Stimulated activated CD4-positive, alpha-beta T cell treated with anti-CD3 and anti-CD28 coated beads, Interleukin-15, amount 100 ng/mL, for 24 hours (primary cell): ENCODE data around the gene GOLGA6A.
"Not testable (repeated sequence)": the region's sequence is repeated elsewhere in the genome, so short reads cannot be mapped to it uniquely, and the experiment has no call there.

Experiments
- DNase-seq: peaks from one replicate; pipeline ENCODE4 v3.0.0-alpha.2; 2020

GOLGA6A gene

DNA sequence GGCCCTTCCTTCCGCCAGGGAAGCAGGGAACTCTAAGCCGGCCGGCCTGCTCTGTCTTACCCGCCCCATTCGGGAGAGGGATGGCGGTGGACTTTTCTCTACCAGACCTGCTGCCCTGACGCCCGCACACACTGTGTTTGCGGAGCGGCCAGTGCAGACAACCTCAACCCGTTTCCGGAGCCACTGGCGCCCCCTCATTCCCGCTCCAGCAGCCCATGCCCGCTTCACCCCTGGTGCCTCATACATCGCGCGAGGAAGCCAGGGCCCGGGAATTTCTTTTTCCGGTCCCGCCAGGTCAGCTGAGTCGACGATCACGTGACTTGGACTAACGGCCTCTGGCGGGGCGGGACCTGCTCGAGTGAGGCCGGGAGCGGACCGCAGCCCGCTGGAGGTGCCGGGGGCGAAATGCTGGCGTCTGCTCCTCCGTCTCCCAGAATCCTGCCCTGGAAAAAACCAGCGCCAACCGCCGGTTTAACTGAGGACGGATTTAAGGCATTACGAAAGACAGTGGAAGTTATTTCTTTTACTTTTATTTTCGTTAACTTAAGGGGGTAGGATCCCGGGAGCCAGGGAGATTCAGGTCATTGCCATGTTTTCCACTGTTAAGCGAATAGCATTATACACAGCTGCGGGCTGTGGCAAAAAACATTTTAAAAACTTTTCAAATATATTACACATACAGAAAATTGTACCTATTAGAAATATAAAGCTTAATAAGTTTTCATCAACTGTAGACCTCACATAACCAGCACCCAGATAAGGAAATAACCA, 17.8 kb upstream of the GOLGA6A start:
- peak; percentile 88 for DNase-seq

- not testable (repeated sequence) for DNase-seq
These were observed 14.6 kb upstream of the GOLGA6A start for GRCh38 chr15:74096753-74097474.

- DNase-seq, result not testable (repeated sequence)
These were observed 13.3 kb upstream of the GOLGA6A start for GRCh38 chr15:74095610-74096009.

DNA sequence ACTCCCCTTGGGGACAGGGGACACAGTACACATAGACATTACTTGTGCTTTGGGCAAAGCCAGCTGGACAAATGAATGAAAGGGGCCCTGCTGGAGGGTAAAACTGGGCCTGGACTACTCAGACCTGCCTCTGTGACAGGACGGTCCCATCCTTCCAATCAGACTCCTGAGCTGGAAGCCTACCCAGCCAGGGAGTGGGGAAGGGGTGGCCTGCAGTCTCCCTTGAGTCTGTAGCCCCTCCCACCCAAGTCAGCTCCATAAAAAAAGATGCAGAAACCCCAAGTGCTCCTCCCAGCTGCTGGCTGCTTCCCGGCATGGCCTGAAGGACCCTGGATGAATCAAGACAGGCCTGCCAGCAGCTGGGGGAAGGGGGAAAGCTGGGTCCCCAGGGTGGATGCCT, 12.2 kb upstream of the GOLGA6A start:
- not testable (repeated sequence) for DNase-seq

GRCh38 chr15:74075781-74076180, 6.6 kb downstream of the GOLGA6A start:
- DNase-seq, result not testable (repeated sequence)

- peak; percentile 57 for DNase-seq
These were observed 9.6 kb downstream of the GOLGA6A start for GRCh38 chr15:74072614-74073337.

- not testable (repeated sequence) for DNase-seq
These were observed 10.2 kb downstream of the GOLGA6A start for GRCh38 chr15:74072132-74072531.

DNA sequence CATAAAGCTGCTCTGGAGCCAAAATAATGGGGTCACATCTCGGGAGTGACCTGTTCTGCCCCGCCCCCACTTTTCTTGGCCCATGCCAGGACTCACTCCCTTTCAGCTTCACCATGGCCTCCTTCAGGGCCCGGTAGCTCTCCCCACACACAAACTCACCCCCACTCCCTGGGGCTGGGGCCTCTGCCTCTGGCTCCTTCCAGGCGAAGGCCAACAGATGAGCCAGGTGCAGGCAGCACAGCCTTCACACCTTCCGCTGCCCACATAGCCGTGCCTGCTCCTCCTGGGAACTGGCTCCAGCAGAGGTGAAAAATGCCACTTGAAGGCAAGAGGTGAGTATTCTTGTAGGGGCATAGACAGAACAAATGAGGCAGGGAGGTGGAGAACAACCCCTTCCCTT, 10.7 kb downstream of the GOLGA6A start:
- not testable (repeated sequence) for DNase-seq

DNA sequence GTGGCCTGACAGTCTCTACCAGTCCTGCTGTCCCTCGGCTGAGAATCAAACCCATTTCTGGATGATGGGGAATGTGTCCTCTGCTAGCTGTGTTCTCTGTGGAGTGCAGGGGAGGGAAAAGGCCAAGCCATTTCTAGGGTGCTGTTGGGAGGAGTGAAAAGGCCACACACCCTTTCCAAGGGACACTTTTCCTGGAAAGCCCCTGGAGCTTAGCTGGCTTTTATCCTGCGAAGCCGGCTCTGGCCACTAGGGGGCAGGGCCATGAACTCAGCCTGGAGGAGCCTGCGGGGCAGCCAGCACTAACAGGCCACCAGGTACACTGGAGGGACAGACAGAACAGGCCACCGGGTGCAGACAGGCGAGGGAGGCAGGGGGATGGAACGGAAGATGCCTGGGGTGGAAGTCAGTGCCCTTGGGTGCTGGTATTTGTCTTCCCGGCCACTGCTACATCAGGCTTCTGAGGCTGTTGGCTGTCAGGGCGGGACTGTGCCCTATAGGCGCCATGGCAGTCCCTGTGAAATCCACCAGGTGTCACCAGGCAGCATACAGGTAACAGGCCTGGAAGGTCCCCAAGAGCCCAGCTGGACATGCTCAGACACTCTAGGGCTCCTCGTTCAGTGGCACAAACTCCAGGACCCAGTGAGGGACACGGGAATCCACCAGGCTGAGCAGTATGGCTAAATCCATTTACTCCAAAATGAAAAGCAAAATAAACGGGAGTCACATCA, 16.5 kb downstream of the GOLGA6A start:
- DNase-seq, result peak; percentile 65

GRCh38 chr15:74064822-74065221, 17.5 kb downstream of the GOLGA6A start:
- DNase-seq, result not testable (repeated sequence)

GRCh38 chr15:74064183-74064582, 18.2 kb downstream of the GOLGA6A start:
- DNase-seq, result not testable (repeated sequence)

DNA sequence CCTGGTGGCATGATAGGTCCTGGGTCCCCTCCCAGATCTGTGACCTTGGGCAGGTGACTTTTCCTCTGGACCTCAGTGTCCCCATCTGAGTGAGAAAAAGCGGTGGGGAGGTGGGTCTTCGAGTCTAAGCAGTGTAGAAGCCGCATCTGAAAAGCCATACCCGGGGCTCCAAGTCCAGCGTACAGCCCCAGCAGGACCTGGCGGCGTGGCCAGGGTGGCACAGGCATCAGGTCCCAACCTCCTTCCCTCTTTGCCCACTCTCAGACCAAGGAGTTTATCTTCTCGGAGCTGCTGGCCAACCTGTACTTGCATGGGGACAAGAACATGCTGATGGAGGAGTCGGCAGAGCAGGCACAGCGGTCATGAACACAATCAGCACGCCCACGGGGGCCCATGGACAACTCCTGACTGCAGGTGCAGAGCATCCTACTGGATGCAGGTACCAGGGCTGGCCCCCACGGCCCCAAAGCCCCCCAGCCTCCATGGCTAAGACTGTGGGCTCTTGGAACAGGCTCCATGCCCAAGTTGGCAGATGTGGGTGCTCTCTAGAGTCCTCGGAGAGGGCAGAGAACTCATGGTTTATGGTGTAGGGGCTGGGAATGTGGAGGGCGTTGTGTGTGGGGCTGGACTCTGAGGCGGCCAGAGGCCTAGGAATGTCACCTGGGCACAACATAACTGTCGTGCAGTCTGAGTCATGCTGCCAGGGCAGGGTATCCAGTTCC, 18.8 kb downstream of the GOLGA6A start:
- not testable (repeated sequence) for DNase-seq

DNA sequence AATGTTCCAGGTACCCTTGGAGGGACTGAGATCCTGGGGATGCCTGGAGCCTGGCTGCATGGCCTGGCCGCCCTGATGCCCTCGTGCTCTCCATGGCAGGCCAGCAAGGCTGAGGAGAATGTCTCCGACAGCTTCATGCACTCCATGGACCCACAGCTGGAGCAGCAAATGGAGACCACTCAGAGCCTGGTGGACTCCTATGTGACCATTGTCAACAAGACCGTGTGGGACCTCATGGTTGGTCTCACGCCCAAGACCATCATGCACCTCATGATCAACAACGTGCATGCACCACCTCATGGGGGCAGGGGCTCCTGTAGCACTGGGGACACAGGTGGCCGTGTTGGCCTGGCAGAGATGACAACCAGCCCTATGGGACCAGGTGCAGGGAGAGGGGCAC, 19.7 kb downstream of the GOLGA6A start:
- DNase-seq, result no peak

GRCh38 chr15:74062236-74062635, 20.1 kb downstream of the GOLGA6A start:
- no peak for DNase-seq

GRCh38 chr15:74060251-74060650, 22.1 kb downstream of the GOLGA6A start:
- DNase-seq, result no peak

DNA sequence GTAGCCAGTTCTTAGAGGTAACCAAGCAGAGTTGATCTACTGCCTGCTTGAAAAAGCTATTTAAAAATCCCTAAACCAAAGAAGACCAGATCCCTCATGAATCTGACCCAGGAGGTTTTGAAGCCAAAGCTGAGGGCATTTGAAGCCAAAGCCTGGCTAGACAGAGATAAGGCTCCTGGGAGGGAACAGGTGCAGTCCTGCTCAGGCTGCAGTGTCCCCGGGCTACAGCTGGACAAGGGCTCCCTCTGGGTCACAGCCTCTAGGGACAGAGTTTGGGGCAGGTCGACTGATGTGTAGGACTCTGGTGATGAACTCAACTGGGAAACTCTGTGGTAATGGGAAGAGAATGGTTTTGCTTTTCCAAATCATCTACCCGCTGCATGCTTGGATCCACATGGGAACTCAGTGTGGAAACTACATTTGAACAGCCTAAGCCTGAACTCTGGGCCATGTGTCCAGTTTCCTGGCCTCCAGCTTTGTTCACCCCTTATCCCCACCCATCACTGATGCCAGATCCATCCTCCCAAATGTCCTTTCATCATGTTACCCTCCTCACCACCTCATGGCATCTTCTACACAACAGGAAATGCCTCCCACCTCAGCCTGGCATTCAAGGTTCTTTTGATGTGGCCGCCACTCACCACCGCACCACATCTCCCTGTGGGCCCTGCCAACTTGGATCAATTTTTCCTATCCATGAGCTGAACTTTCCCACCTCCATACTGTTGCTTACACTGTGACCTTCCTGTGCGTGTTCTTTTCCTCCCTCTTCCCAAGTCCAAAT, 23.1 kb downstream of the GOLGA6A start:
- not testable (repeated sequence) for DNase-seq

GRCh38 chr15:74056330-74056729, 26.0 kb downstream of the GOLGA6A start:
- DNase-seq, result not testable (repeated sequence)

GRCh38 chr15:74055804-74056203, 26.5 kb downstream of the GOLGA6A start:
- DNase-seq, result no peak

- peak; percentile 83 for DNase-seq
These were observed 28.3 kb downstream of the GOLGA6A start for GRCh38 chr15:74053941-74054529.

- no peak for DNase-seq
These were observed 28.8 kb downstream of the GOLGA6A start for GRCh38 chr15:74053517-74053916.
